NCI-H524 treated with DMSO at 0.1 percent for 48 hours (cell line): ENCODE results near the gene SGTA.
"Not testable (repeated sequence)": the region's sequence is repeated elsewhere in the genome, so short reads cannot be mapped to it uniquely, and the experiment has no call there.

Source experiments
- DNase-seq: peaks from one replicate; lab custom pipeline; 2025; lab: John Stamatoyannopoulos, UW

The SGTA gene

GRCh38 chr19:2713170-2713569, 69.9 kb downstream of the SGTA start:
- not testable (repeated sequence) for DNase-seq

- DNase-seq, result no peak
Measured at GRCh38 chr19:2711875-2712205, 71.2 kb downstream of the SGTA start.

GRCh38 chr19:2711172-2711874, 71.8 kb downstream of the SGTA start:
- DNase-seq, result no peak

- DNase-seq, result no peak
Measured at GRCh38 chr19:2706251-2706650, 76.8 kb downstream of the SGTA start.
